ENCODE measurements around the gene ADA. TPM values are rescaled to one million over a fixed set of nuclear protein-coding genes. Genes with fewer than 3 reads are reported as not detected.

Gene ADA
- total RNA-seq, 2 donors from 2014 or later, result 1.1 to 10.0 TPM

GRCh38 chr20:44691424-44692423 lies 40.2 kb upstream of the ADA start:
- no peaks in the 10 kb centered on the region for H3K4me1 ChIP-seq (replicated peaks)
- H3K27ac ChIP-seq, result peak overlapping the region in 1 of 2 donors; percentile 1
- intact Hi-C loops (cut with DNase I), result no loop called here

DNA sequence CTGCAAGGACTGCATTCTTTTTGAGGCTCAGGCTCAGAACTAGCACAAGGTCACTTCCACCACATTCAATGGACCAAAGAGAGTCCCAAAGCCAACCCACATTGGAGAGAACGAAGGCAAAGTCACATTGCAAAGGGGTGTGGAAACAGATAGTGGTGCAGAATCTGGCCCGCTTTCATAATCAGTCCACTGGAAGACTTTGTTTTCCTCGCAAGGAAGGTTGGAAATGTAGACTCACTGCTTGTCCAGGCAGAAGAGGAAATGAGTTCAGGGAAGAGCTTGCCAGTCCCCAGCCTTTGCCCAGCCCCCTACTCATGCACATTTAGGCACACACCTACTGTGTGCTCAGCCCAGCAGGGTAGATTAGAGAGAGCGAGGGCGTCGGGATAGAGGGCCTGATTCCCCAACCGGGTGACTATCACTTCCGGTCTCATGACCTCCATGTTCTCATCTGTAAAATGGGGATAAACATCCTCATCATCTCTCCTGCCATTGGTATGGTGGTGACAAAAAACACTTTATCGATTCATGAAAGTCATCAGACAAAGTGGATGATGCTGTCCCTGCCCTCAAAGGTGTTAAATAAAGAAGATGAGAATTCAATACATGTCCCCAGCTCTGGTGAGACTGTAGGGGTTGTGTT lies 39.4 kb upstream of the ADA start:
- no peak for DNase-seq (ENCODE audit: low spot score)

More at GRCh38 chr20:44691424-44692423, 40.2 kb upstream of the ADA start:
- Histone ChIP-seq H3K4me3 (no peak overlapping the region), H3K9me3 (no peaks in the 10 kb centered on the region), H3K27me3 (replicated peaks; ENCODE audit: insufficient read depth) (no peaks in the 10 kb centered on the region), H3K36me3 (no peaks in the 10 kb centered on the region)
- WGBS, result 52% methylated on average over 7 of the region's 7 CpGs
- no peak for DNase-seq (ENCODE audit: low spot score)
- TF ChIP-seq POLR2AphosphoS5 (IDR thresholded peaks at IDR 0.05), result no peak

GRCh38 chr20:44689809-44690208 lies 38.3 kb upstream of the ADA start:
- Histone ChIP-seq H3K36me3 (no peaks in the 10 kb centered on the region), H3K4me1 (replicated peaks) (no peaks in the 10 kb centered on the region), H3K9me3 (no peaks in the 10 kb centered on the region), H3K4me3 (no peak overlapping the region), H3K27me3 (replicated peaks; ENCODE audit: insufficient read depth) (no peaks in the 10 kb centered on the region), H3K27ac (no peak overlapping the region)
- TF ChIP-seq, protein P1, sequence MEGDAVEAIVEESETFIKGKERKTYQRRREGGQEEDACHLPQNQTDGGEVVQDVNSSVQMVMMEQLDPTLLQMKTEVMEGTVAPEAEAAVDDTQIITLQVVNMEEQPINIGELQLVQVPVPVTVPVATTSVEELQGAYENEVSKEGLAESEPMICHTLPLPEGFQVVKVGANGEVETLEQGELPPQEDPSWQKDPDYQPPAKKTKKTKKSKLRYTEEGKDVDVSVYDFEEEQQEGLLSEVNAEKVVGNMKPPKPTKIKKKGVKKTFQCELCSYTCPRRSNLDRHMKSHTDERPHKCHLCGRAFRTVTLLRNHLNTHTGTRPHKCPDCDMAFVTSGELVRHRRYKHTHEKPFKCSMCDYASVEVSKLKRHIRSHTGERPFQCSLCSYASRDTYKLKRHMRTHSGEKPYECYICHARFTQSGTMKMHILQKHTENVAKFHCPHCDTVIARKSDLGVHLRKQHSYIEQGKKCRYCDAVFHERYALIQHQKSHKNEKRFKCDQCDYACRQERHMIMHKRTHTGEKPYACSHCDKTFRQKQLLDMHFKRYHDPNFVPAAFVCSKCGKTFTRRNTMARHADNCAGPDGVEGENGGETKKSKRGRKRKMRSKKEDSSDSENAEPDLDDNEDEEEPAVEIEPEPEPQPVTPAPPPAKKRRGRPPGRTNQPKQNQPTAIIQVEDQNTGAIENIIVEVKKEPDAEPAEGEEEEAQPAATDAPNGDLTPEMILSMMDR (IDR thresholded peaks at IDR 0.05), result no peak
- TF ChIP-seq POLR2A (IDR thresholded peaks at IDR 0.05) (no peak), POLR2AphosphoS5 (IDR thresholded peaks at IDR 0.05) (no peak)
- 80% methylated on average over 3 of the region's 3 CpGs for WGBS
- intact Hi-C loops (cut with DNase I), result loop anchor here (5.0 kb wide), 1 partner anchor 177 kb away; no protein-coding TSS in a partner anchor
- DNase-seq (ENCODE audit: low spot score), result no peak

More for the DNA sequence above, 39.4 kb upstream of the ADA start:
- no peaks in the 10 kb centered on the region for H3K9me3 ChIP-seq
- H3K36me3 ChIP-seq, result no peaks in the 10 kb centered on the region
- intact Hi-C loops (cut with DNase I), result no loop called here
- TF ChIP-seq, protein P1 (IDR thresholded peaks at IDR 0.05), result no peak
- TF ChIP-seq POLR2AphosphoS5 (IDR thresholded peaks at IDR 0.05), result no peak
- TF ChIP-seq POLR2A (IDR thresholded peaks at IDR 0.05), result no peak
- H3K4me1 ChIP-seq (replicated peaks), result no peaks in the 10 kb centered on the region
- WGBS, result 77% methylated on average over 9 of the region's 9 CpGs
- H3K27ac ChIP-seq, result no peak overlapping the region
- H3K4me3 ChIP-seq, result no peak overlapping the region
- no peaks in the 10 kb centered on the region for H3K27me3 ChIP-seq (replicated peaks; ENCODE audit: insufficient read depth)

DNA sequence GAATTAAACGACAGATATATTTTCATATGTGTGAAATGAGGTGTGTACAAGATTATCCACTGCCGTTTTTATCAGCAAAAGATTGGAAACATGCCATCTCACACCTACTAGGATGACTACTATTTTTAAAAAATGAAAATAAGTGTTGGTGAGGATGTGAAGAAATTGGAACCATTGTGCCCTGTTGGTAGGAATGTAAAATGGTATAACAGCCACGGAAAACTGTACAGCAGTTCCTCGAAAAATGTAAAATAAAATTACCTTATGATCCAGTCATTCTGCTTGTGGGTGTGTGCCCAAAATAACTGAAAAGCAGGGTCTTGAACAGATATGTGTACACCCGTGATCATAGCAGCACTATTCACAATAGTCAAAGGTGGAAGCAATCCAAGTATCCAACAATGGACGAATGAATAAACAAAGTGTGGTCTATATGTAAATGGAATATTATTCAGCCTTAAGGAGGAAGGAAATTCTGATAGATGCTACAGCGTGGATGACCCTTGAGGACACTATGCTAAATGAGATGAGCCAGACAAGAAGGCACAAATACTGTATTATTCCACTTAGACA lies 36.6 kb upstream of the ADA start:
- H3K4me1 ChIP-seq (replicated peaks), result no peaks in the 10 kb centered on the region
- WGBS, result 47% methylated on average over 7 of the region's 7 CpGs
- no peaks in the 10 kb centered on the region for H3K9me3 ChIP-seq
- TF ChIP-seq POLR2A (IDR thresholded peaks at IDR 0.05), result no peak
- no peak for TF ChIP-seq POLR2AphosphoS5 (IDR thresholded peaks at IDR 0.05)
- TF ChIP-seq, protein P1 (IDR thresholded peaks at IDR 0.05), result no peak
- intact Hi-C loops (cut with DNase I), result loop anchor here (5.0 kb wide), 1 partner anchor 179 kb away; no protein-coding TSS in a partner anchor
- H3K36me3 ChIP-seq, result no peaks in the 10 kb centered on the region
- H3K4me3 ChIP-seq, result no peak overlapping the region
- no peak overlapping the region for H3K27ac ChIP-seq
- no peaks in the 10 kb centered on the region for H3K27me3 ChIP-seq (replicated peaks; ENCODE audit: insufficient read depth)
- DNase-seq (ENCODE audit: low spot score), result no peak

DNA sequence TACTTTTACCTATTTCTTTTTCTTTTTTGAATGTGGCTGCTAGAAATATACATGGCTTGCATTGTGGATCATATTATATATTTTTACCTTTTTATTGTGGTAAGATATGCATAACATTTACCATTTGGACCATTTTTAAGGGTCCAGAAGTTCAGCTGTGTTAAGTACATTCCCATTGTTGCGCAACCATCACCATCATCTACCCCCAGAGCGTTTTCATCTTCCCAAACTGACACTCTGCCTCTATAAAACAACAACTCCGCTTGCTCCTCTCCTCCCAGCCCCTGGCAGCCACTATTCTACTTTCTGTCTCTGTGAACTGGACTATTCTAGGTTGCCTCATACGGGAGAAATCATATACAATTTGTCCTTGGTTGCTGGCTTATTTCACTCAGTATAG lies 35.4 kb upstream of the ADA start:
- WGBS, result 82% methylated on average over 4 of the region's 4 CpGs
- DNase-seq (ENCODE audit: low spot score), result no peak
- Histone ChIP-seq H3K36me3 (no peaks in the 10 kb centered on the region), H3K4me3 (no peak overlapping the region), H3K4me1 (replicated peaks) (no peaks in the 10 kb centered on the region), H3K27me3 (replicated peaks; ENCODE audit: insufficient read depth) (no peaks in the 10 kb centered on the region), H3K27ac (no peak overlapping the region), H3K9me3 (no peaks in the 10 kb centered on the region)
- intact Hi-C loops (cut with DNase I), result loop anchor here (5.0 kb wide), 1 partner anchor 180 kb away; no protein-coding TSS in a partner anchor
- TF ChIP-seq POLR2A (IDR thresholded peaks at IDR 0.05) (no peak), POLR2AphosphoS5 (IDR thresholded peaks at IDR 0.05) (no peak)
- TF ChIP-seq, protein P1 (IDR thresholded peaks at IDR 0.05), result no peak
